HPDE6-E6E7 (cell line): ENCODE results near the gene TYW3.
A peak's percentile ranks its signal among the peaks of the same experiment; 100 is the strongest.
"Not testable (repeated sequence)": the region's sequence is repeated elsewhere in the genome, so short reads cannot be mapped to it uniquely, and the experiment has no call there.

Experiments used
- DNase-seq: peaks from one replicate; pipeline ENCODE4 v3.0.0; 2011; ENCODE audit warnings: missing footprints; ENCODE audit errors: extremely low spot score

Gene TYW3

GRCh38 chr1:74731399-74732052 lies 1.4 kb upstream of the TYW3 start:
- peak; percentile 7 for DNase-seq

GRCh38 chr1:74732071-74732946 lies 643 bp upstream of the TYW3 start:
- DNase-seq = peak; percentile 14

GRCh38 chr1:74733604-74734484 lies 892 bp downstream of the TYW3 start:
- DNase-seq = peak; percentile 33

- no peak for DNase-seq
Measured at GRCh38 chr1:74737333-74737732, 4.4 kb downstream of the TYW3 start.

GRCh38 chr1:74740307-74740980 lies 7.5 kb downstream of the TYW3 start:
- DNase-seq = not testable (repeated sequence)

- not testable (repeated sequence) for DNase-seq
Measured at GRCh38 chr1:74745247-74745646, 12.3 kb downstream of the TYW3 start.

GRCh38 chr1:74748960-74749359 lies 16.0 kb downstream of the TYW3 start:
- DNase-seq = no peak

GRCh38 chr1:74753104-74753503 lies 20.2 kb downstream of the TYW3 start:
- no peak for DNase-seq

- DNase-seq = no peak
Measured at GRCh38 chr1:74755475-74755874, 22.5 kb downstream of the TYW3 start.

GRCh38 chr1:74756650-74757049 lies 23.7 kb downstream of the TYW3 start:
- DNase-seq = not testable (repeated sequence)

- DNase-seq = no peak
Measured at GRCh38 chr1:74763807-74764206, 30.9 kb downstream of the TYW3 start.

- DNase-seq = no peak
Measured at GRCh38 chr1:74766579-74766978, 33.6 kb downstream of the TYW3 start.

GRCh38 chr1:74767490-74767889 lies 34.5 kb downstream of the TYW3 start:
- DNase-seq = no peak

GRCh38 chr1:74771913-74772515 lies 39.1 kb downstream of the TYW3 start:
- DNase-seq = peak; percentile 9

GRCh38 chr1:74772945-74773344 lies 40.0 kb downstream of the TYW3 start:
- DNase-seq = no peak

GRCh38 chr1:74773582-74773981 lies 40.6 kb downstream of the TYW3 start:
- DNase-seq = no peak

GRCh38 chr1:74775735-74776134 lies 42.8 kb downstream of the TYW3 start:
- DNase-seq = no peak

GRCh38 chr1:74777525-74777924 lies 44.6 kb downstream of the TYW3 start:
- DNase-seq = no peak

GRCh38 chr1:74779750-74780149 lies 46.8 kb downstream of the TYW3 start:
- no peak for DNase-seq

GRCh38 chr1:74780594-74780993 lies 47.6 kb downstream of the TYW3 start:
- no peak for DNase-seq

GRCh38 chr1:74785944-74786343 lies 53.0 kb downstream of the TYW3 start:
- DNase-seq = no peak
